ENCODE measurements around the gene AHRR. TPM values are rescaled to one million over a fixed set of nuclear protein-coding genes. Genes with fewer than 3 reads are reported as not detected.

Gene AHRR
- total and polyA plus RNA-seq, 2 donors = 0.34 to 0.52 TPM

- Histone ChIP-seq H3K4me1 (ENCODE audit: control insufficient read depth in 2 of 2, insufficient read depth in 2 of 2, low read length in 2 of 2) (peaks cover 0 to 17% of the 10 kb centered on the region in 2 donors), H3K9me3 (ENCODE audit: control insufficient read depth in 2 of 2, insufficient read depth in 1 of 2, low read length in 1 of 2) (peaks cover 5% of the 10 kb centered on the region in 2 donors), H3K27me3 (ENCODE audit: control insufficient read depth in 2 of 2, insufficient read depth in 1 of 2, low read length in 1 of 2) (peaks cover 53 to 75% of the 10 kb centered on the region in 2 donors), H3K27ac (ENCODE audit: low read depth in 1 of 2, low read length in 1 of 2) (no peak overlapping the region), H3K4me3 (ENCODE audit: low read length in 2 of 2) (peak overlapping the region in 1 of 2 donors; percentile 19), H3K36me3 (ENCODE audit: control insufficient read depth in 2 of 2, insufficient read depth in 2 of 2, low read length in 1 of 2) (no peaks in the 10 kb centered on the region)
- 39% methylated on average over 56 of the region's 56 CpGs for WGBS
- DNase-seq (ENCODE audit: low read depth in 6 of 9, low spot score in 9 of 9) = no peak
Measured at GRCh38 chr5:322281-322941, 897 bp downstream of the AHRR start.

- Histone ChIP-seq H3K4me1 (ENCODE audit: control insufficient read depth in 2 of 2, insufficient read depth in 2 of 2, low read length in 2 of 2) (peaks cover 0 to 16% of the 10 kb centered on the region in 2 donors), H3K9me3 (ENCODE audit: control insufficient read depth in 2 of 2, insufficient read depth in 1 of 2, low read length in 1 of 2) (peaks cover 5% of the 10 kb centered on the region in 2 donors), H3K27me3 (ENCODE audit: control insufficient read depth in 2 of 2, insufficient read depth in 1 of 2, low read length in 1 of 2) (peaks cover 53 to 75% of the 10 kb centered on the region in 2 donors), H3K36me3 (ENCODE audit: control insufficient read depth in 2 of 2, insufficient read depth in 2 of 2, low read length in 1 of 2) (no peaks in the 10 kb centered on the region), H3K4me3 (ENCODE audit: low read length in 2 of 2) (no peak overlapping the region), H3K27ac (ENCODE audit: low read depth in 1 of 2, low read length in 1 of 2) (no peak overlapping the region)
- 68% methylated on average over 30 of the region's 30 CpGs for WGBS
- DNase-seq (ENCODE audit: low read depth in 6 of 9, low spot score in 9 of 9) = no peak
Measured at GRCh38 chr5:322942-323879, 1.7 kb downstream of the AHRR start.

DNA sequence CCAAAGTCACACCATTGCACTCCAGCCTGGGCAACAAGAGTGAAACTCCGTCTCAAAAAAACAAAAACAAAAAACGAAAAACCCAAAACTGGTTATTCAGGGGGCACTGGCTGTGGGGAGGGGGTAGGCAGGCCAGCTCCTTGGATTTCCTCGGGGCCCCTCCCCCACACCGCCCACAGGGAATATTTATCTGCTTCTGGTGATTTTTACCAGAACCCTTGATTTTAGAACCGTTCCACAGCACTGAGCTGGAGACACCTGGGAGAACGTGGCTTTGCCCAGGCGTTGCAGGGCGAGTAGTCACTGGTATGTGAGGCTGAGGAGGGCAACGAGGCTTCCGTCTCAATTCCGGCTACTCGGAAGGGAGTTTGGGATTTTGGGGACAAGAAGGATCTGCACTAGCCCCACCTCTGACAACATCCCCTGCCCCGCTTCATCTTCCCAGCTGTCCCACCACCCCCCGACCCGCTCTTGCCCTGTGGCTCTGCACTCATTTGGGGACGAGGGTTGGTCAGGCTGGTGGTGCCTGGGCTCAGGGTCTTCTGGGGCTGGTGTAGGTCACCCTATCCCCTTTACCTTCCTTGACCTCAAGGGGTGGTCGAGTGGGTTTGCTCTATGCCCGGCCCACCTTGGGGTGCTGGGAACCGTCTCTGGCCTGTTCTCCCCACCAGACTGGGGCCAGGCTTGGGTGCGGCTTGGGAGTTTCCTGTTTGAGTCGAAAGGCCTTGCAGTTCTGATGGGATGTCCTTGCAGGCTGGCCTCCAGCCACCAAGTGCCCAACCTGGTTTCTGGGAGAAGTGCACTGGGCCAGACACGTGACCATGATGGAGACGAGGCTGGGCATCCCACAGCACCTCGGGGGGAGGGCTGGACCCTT lies 3.5 kb downstream of the AHRR start:
- DNase-seq (ENCODE audit: low read depth in 6 of 9, low spot score in 9 of 9) = no peak
- Histone ChIP-seq H3K4me3 (ENCODE audit: low read length in 2 of 2) (no peak overlapping the region), H3K9me3 (ENCODE audit: control insufficient read depth in 2 of 2, insufficient read depth in 1 of 2, low read length in 1 of 2) (peaks cover 4 to 5% of the 10 kb centered on the region in 2 donors), H3K36me3 (ENCODE audit: control insufficient read depth in 2 of 2, insufficient read depth in 2 of 2, low read length in 1 of 2) (no peaks in the 10 kb centered on the region), H3K4me1 (ENCODE audit: control insufficient read depth in 2 of 2, insufficient read depth in 2 of 2, low read length in 2 of 2) (peaks cover 0 to 16% of the 10 kb centered on the region in 2 donors), H3K27ac (ENCODE audit: low read depth in 1 of 2, low read length in 1 of 2) (no peak overlapping the region), H3K27me3 (ENCODE audit: control insufficient read depth in 2 of 2, insufficient read depth in 1 of 2, low read length in 1 of 2) (peaks cover 36 to 59% of the 10 kb centered on the region in 2 donors)
- WGBS = 84% methylated on average over 24 of the region's 24 CpGs

DNA sequence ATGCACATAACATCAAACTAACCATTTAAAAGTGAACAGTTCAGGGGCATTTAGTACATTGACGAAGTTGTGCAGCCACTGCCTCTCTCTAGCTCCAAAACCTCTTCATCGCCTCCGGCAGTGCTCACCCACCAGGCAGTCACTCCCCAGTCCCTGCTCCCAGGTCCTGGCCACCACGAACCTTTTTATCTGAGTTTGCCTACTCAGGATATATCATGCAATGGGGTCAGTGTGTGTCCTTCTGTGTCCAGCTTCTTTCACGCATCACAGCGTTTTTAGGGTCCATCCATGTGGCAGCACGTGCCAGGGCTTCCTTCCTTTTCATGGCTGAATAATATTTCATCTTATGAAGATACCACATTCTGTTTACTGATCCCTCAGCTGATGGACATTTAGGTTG lies 4.6 kb downstream of the AHRR start:
- Histone ChIP-seq H3K27ac (ENCODE audit: low read depth in 1 of 2, low read length in 1 of 2) (no peak overlapping the region), H3K27me3 (ENCODE audit: control insufficient read depth in 2 of 2, insufficient read depth in 1 of 2, low read length in 1 of 2) (peaks cover 25 to 48% of the 10 kb centered on the region in 2 donors), H3K4me1 (ENCODE audit: control insufficient read depth in 2 of 2, insufficient read depth in 2 of 2, low read length in 2 of 2) (peaks cover 0 to 15% of the 10 kb centered on the region in 2 donors), H3K9me3 (ENCODE audit: control insufficient read depth in 2 of 2, insufficient read depth in 1 of 2, low read length in 1 of 2) (peaks cover 4 to 5% of the 10 kb centered on the region in 2 donors), H3K36me3 (ENCODE audit: control insufficient read depth in 2 of 2, insufficient read depth in 2 of 2, low read length in 1 of 2) (no peaks in the 10 kb centered on the region), H3K4me3 (ENCODE audit: low read length in 2 of 2) (no peak overlapping the region)
- 96% methylated on average over 7 of the region's 7 CpGs for WGBS
- no peak for DNase-seq (ENCODE audit: low read depth in 6 of 9, low spot score in 9 of 9)

DNA sequence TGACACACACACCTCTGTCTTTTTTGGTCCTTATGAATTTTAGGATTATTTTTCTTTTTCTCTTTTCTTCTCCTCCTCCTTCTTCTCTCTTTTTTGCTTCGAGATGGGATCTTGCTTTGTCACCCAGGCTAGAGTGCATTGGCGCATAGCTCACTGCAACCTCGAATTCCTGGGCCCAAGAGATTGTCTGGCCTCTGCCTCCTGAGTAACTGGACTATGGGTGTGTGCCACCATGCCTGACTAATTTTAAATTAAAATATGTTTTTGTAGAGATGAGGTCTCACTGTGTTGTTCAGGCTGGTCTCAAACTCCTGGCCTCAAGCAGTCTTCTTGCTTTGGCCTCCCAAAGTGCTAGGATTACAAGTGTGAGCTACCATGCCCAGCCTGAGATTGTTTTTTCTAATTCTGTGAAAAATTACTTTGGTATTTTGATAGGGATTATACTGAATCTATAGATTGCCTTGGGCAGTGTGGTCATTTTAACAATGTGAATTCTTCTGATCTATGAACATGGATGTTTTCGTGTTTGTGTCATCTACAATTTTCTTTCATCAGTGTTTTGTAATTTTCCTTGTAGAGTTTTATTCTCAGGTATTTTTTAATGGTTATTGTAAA lies 7.7 kb downstream of the AHRR start:
- DNase-seq (ENCODE audit: low read depth in 6 of 9, low spot score in 9 of 9) = no peak
- Histone ChIP-seq H3K27me3 (ENCODE audit: control insufficient read depth in 2 of 2, insufficient read depth in 1 of 2, low read length in 1 of 2) (peaks cover 0 to 18% of the 10 kb centered on the region in 2 donors), H3K4me3 (ENCODE audit: low read length in 2 of 2) (no peak overlapping the region), H3K27ac (ENCODE audit: low read depth in 1 of 2, low read length in 1 of 2) (no peak overlapping the region), H3K4me1 (ENCODE audit: control insufficient read depth in 2 of 2, insufficient read depth in 2 of 2, low read length in 2 of 2) (peaks cover 0 to 2% of the 10 kb centered on the region in 2 donors), H3K36me3 (ENCODE audit: control insufficient read depth in 2 of 2, insufficient read depth in 2 of 2, low read length in 1 of 2) (no peaks in the 10 kb centered on the region), H3K9me3 (ENCODE audit: control insufficient read depth in 2 of 2, insufficient read depth in 1 of 2, low read length in 1 of 2) (no peaks in the 10 kb centered on the region)
- WGBS = 94% methylated on average over 4 of the region's 4 CpGs

DNA sequence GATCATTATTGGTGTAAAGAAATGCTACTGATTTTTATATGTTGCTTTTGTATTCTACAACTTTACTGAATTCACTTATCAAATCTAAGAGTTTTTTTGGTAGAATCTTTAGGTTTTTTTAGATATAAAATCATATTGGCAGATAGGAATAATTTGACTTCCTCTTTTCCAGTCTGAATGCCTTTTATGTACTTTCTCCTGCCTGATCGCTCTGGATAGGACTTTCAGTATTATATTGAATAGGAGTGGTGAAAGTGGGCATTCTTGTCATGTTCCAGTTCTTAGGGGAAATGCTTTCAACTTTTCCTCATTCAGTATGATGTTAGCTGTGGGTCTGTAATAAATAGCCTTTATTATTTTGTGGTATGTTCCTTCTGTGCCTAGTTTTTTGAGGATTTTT lies 8.3 kb downstream of the AHRR start:
- Histone ChIP-seq H3K4me1 (ENCODE audit: control insufficient read depth in 2 of 2, insufficient read depth in 2 of 2, low read length in 2 of 2) (peaks cover 0 to 2% of the 10 kb centered on the region in 2 donors), H3K4me3 (ENCODE audit: low read length in 2 of 2) (no peak overlapping the region), H3K9me3 (ENCODE audit: control insufficient read depth in 2 of 2, insufficient read depth in 1 of 2, low read length in 1 of 2) (no peaks in the 10 kb centered on the region), H3K36me3 (ENCODE audit: control insufficient read depth in 2 of 2, insufficient read depth in 2 of 2, low read length in 1 of 2) (no peaks in the 10 kb centered on the region), H3K27me3 (ENCODE audit: control insufficient read depth in 2 of 2, insufficient read depth in 1 of 2, low read length in 1 of 2) (peaks cover 0 to 14% of the 10 kb centered on the region in 2 donors), H3K27ac (ENCODE audit: low read depth in 1 of 2, low read length in 1 of 2) (no peak overlapping the region)
- no peak for DNase-seq (ENCODE audit: low read depth in 6 of 9, low spot score in 9 of 9)
- 90% methylated on average over 1 of the region's 1 CpG for WGBS

DNA sequence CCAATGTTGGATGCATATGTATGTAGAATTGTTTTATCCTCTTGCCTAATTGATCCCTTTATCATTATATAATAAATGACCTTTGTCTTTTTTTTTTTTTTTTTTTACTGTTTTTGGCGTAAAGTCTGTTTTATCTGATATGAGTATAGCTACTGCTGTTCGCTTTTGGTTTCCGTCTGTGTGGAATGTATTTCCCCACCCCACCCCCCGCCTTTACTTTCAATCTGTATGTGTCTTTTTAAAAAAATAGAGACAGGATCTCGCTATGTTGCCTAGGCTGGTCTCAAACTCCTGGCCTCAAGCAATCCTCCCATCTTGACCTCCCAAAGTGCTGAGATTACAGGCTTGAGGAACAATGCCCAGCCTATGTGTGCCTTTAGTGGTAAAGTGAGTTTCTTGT lies 11.3 kb downstream of the AHRR start:
- 78% methylated on average over 5 of the region's 5 CpGs for WGBS
- Histone ChIP-seq H3K4me3 (ENCODE audit: low read length in 2 of 2) (no peak overlapping the region), H3K9me3 (ENCODE audit: control insufficient read depth in 2 of 2, insufficient read depth in 1 of 2, low read length in 1 of 2) (no peaks in the 10 kb centered on the region), H3K4me1 (ENCODE audit: control insufficient read depth in 2 of 2, insufficient read depth in 2 of 2, low read length in 2 of 2) (peaks cover 0 to 7% of the 10 kb centered on the region in 2 donors), H3K27ac (ENCODE audit: low read depth in 1 of 2, low read length in 1 of 2) (no peak overlapping the region), H3K36me3 (ENCODE audit: control insufficient read depth in 2 of 2, insufficient read depth in 2 of 2, low read length in 1 of 2) (no peaks in the 10 kb centered on the region), H3K27me3 (ENCODE audit: control insufficient read depth in 2 of 2, insufficient read depth in 1 of 2, low read length in 1 of 2) (no peaks in the 10 kb centered on the region)
- peak in 1 of 9 donors; percentile 37 for DNase-seq (ENCODE audit: low read depth in 6 of 9, low spot score in 9 of 9)

- no peak for DNase-seq (ENCODE audit: low read depth in 6 of 9, low spot score in 9 of 9)
- Histone ChIP-seq H3K27me3 (ENCODE audit: control insufficient read depth in 2 of 2, insufficient read depth in 1 of 2, low read length in 1 of 2) (no peaks in the 10 kb centered on the region), H3K27ac (ENCODE audit: low read depth in 1 of 2, low read length in 1 of 2) (no peak overlapping the region), H3K9me3 (ENCODE audit: control insufficient read depth in 2 of 2, insufficient read depth in 1 of 2, low read length in 1 of 2) (no peaks in the 10 kb centered on the region), H3K4me1 (ENCODE audit: control insufficient read depth in 2 of 2, insufficient read depth in 2 of 2, low read length in 2 of 2) (peaks cover 0 to 7% of the 10 kb centered on the region in 2 donors), H3K36me3 (ENCODE audit: control insufficient read depth in 2 of 2, insufficient read depth in 2 of 2, low read length in 1 of 2) (no peaks in the 10 kb centered on the region), H3K4me3 (ENCODE audit: low read length in 2 of 2) (no peak overlapping the region)
- 93% methylated on average over 2 of the region's 2 CpGs for WGBS
Measured at GRCh38 chr5:333945-334344, 12.4 kb downstream of the AHRR start.

Measured in thymus (tissue), 11 donors.